ENCODE data around the gene SYMPK.
"Not testable (repeated sequence)": the region's sequence is repeated elsewhere in the genome, so short reads cannot be mapped to it uniquely, and the experiment has no call there.

SYMPK gene

DNA sequence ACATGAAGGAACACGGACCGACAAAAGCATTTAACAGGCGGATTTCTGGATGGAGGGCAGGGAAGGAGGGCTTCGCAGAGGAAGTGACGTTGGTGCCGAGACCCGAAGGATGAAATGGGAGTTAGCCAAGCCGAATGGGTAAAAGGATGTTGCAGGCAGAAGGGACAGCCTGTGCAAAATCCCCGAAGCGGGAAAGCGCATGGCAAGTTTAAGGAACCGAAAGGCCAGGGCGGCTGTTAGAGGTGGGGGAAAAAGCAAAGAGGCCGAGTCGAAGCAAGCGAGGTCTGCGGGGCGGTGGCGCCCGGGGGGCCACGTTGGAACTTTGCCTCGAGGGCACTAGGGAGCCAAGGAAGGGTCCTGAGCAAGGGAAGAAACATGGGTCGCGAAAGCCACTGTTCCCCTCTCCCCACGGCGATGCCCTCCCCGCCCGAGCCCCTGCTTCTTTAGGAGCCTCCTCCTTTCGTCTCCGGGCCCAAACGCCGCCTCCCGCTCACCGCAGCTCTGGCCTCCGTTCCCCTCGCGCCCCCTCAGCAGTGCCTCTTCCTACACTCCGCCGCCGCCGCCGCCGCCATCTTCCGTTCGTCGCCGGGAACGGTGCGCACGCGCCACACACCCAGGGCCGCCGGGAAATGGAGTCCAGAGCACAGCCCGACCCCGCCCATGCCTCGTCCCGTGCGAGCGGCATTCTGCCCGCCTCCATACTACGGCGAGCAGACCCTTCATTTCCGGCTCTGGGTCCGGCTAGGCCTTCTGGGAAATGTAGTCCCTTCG, at the start of gene SYMPK:
Gene SYMPK (minus strand): TSS at position 584 of the 771 bp plus-strand sequence. CDS start 8,652 bp downstream, outside the sequence.
- DNase-seq (ENCODE audit: low read depth) = peak; percentile 97

- DNase-seq (ENCODE audit: low read depth) = no peak
Measured at GRCh38 chr19:45911291-45911690, 48.3 kb upstream of the SYMPK start.

- DNase-seq (ENCODE audit: low read depth) = no peak
Measured at GRCh38 chr19:45908956-45909355, 46.0 kb upstream of the SYMPK start.

DNA sequence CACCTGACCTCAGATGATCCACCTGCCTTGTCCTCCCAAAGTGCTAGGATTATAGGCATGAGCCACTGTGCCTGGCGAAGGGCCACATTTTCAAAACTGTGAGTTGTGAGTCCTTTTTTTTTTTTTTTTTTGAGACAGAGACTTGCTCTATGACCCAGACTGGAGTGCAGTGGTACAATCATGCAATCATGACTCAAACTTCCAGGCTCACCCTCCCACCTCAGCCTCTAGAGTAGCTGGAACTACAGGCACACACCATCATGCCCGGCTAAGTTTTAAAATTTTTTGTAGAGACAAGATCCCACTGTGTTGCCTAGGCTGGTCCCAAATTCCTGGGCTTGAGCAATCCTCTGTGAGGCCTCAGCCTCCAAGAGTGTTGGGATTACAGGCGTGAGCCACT, 43.3 kb upstream of the SYMPK start:
- no peak for DNase-seq (ENCODE audit: low read depth)

GRCh38 chr19:45905011-45905410, 42.1 kb upstream of the SYMPK start:
- no peak for DNase-seq (ENCODE audit: low read depth)

DNA sequence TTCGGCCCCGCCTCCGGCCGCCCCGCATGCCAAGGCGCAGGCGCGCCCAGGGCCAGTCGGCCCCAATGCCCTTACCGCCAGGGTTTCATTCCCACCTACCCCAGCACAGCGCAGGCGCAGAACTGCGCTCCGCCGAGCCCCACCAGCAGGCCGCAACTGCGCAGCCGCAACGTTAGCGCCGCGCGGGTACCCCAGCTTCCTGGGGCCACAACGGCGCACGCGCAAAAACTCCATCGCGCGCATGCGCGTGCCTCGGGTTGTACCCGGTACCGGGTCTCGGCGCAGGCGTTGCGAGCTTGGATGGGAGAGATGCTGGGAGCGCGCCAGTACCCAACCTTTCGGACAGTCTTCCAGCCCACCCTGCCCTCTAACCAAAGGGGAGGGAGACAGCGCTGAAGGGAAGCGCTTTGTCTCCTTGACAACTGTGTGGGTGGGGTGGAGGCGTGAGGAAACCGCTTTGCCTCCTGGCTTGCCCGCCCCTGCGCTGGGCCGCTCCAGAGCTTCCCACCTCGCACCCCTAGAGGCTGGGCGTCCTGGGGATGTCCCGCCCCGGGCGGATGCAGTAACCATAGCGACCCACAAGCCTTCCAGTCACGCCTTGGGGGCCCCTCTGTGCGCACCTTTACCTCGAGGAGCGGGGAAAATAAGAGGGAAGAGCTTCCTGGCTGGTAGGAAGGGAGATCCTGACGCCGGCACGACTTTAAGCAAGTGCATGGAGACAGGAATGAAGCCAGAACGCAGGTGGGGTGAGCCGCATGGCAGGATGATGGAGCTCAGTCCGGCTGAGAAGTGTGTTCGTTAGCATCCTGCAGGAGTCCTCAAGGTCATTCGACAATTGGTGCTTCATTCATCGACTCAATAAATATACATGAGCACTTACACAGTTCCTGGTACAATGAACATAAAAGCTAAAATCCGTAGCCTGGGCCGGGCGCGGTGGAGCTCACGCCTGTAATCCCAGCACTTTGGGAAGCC, 40.0 kb upstream of the SYMPK start:
- DNase-seq (ENCODE audit: low read depth) = peak; percentile 100

GRCh38 chr19:45901912-45902650, 39.1 kb upstream of the SYMPK start, which contains the start of gene MYPOP:
TSS of gene MYPOP (minus strand) at chr19:45902613. CDS start at chr19:45901773, 840 bp downstream.
- no peak for DNase-seq (ENCODE audit: low read depth)

DNA sequence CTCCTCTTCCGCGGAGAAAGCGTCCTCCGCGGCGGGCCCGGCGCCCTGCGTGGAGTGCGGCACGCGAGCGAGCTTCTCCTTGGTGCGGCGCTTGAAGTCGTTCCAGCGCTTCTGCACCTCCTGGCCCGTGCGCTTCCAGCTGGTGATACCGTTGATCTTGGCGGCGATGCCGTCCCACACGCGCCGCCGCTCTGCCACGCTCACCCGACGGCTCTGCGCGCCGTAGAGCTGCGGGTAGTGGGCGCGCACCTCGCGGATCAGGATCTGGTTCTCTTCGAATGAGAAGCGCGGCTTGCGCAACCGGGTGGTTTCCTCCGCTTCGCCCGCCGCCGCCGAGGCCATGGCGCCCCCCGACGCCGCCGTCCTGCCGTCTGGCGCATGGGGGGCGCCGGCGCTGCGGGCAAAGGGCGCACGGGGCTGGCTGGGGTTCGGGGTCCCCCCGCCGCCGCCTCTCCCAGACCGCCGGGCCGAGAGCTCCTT, 38.5 kb upstream of the SYMPK start:
- no peak for DNase-seq (ENCODE audit: low read depth)

- DNase-seq (ENCODE audit: low read depth) = no peak
Measured at GRCh38 chr19:45900738-45901431, 37.9 kb upstream of the SYMPK start.

- DNase-seq (ENCODE audit: low read depth) = no peak
Measured at GRCh38 chr19:45899919-45900589, 37.1 kb upstream of the SYMPK start.

- no peak for DNase-seq (ENCODE audit: low read depth)
Measured at GRCh38 chr19:45899253-45899652, 36.3 kb upstream of the SYMPK start.

DNA sequence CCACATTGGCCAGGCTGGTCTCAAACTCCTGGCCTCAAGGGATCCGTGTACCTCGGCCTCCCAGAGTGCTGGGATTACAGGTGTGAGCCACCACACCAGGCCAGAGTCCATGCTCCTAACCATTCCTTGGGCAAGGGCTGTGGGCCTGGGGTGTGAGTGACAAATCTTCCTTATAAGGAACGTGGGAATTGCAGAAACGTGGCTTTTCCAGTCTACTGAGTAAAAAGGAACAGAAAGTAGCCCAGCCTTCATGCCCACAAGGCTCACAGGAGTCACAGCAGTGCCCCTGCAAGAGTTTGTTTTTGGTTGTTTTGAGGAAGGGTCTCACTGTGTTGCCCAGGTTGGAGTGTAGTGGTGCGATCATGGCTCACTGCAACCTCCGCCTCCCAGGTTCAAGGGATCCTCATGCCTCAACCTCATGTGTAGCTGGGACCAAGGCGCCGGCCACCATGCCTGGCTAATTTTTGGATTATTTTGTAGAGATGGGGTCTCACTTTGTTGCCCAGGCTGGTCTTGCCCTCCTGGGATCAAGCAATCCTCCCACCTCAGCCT, 34.4 kb upstream of the SYMPK start:
- no peak for DNase-seq (ENCODE audit: low read depth)

GRCh38 chr19:45895983-45896599, 33.1 kb upstream of the SYMPK start:
- not testable (repeated sequence) for DNase-seq (ENCODE audit: low read depth)

GRCh38 chr19:45895519-45895972, 32.6 kb upstream of the SYMPK start:
- DNase-seq (ENCODE audit: low read depth) = no peak

DNA sequence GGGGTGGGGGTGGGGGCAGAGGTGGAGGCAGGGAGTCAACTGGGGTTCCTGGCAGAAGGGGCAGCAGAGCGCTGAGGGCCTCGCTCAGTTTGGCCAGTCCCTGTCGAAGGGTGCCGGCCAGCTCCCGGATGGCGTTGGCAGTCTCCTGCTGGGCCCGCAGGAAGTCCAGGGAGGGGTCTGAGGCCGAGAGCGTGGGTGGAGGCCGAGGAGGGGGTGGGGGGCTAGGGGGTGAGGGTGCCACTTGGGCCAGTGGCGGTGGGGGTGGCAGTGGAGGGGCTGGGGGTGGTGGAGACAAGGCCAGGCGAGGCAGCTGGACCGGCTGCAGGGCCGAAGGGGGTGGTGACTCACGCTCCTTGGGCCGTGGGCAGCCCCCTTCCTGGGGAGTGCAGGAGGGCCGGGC, 27.9 kb upstream of the SYMPK start:
- no peak for DNase-seq (ENCODE audit: low read depth)

DNA sequence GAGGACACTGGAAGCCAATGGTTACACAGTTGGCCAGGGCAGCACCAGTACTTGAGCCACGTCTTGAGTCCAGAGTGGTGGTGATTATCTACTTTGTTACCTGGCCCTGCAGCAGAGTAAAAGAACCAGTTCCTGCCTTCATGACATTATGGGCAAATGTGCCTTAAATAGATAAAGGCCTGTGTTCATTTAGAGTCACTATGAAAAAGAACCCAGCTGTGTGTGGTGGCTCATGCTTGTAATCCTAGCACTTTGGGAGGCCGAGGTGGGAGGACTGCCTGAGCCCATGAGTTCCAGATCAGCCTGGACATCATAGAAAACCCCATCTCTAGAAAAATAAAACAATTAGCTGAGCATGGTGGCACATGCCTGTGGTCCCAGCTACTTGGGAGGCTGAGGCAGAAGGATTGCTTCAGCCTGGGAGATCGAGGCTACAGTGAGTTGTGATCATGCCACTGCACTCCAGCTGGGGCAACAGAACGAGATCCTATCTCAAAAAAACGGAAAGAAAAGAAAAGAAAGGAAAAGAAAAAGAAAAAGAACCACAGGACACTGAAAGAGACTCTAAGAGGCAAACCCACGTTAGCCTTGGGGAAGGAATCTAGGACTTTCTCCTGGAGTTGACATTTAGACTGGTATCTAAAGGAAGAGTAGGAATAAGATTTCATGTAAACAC, 26.4 kb upstream of the SYMPK start:
- no peak for DNase-seq (ENCODE audit: low read depth)

GRCh38 chr19:45887200-45887710, 24.3 kb upstream of the SYMPK start:
- DNase-seq (ENCODE audit: low read depth) = no peak

- peak; percentile 80 for DNase-seq (ENCODE audit: low read depth)
Measured at GRCh38 chr19:45886427-45887199, 23.7 kb upstream of the SYMPK start.
